GM12878 (cell line): ENCODE data around the gene C9orf153. TPM values are rescaled to one million over a fixed set of nuclear protein-coding genes. Genes with fewer than 3 reads are reported as not detected.

Experiments
- ATAC-seq: fragments of 200-7000 bp; cut with Tn5 transposase; 3 replicates; pipeline ENCODE4 v1.9.1; 2020; ENCODE audit warnings: mild to moderate bottlenecking, moderate library complexity
- BruUV-seq: library from RNA; stranded (reverse); fragments of 400-500 nt; replicated peaks from 2 replicates; lab custom pipeline; 2021; lab: Mats Ljungman, UMichigan
- CTCF ChIA-PET: fragments of 300-600 bp; sonication (Branson Sonifier 250); formaldehyde crosslinking; extraction: SDS; loops from one replicate; lab custom pipeline; 2021; ENCODE audit warnings: inconsistent platforms; lab: Yijun Ruan, JAX
- POLR2A ChIA-PET: fragments of 350-600 bp; formaldehyde crosslinking; extraction: SDS; loops from one replicate; lab custom pipeline; 2021; ENCODE audit warnings: inconsistent platforms; lab: Charles Lee
- RAD21 ChIA-PET: fragments of 300-600 bp; sonication (Branson Sonifier 250); formaldehyde crosslinking; loops from one replicate; lab custom pipeline; 2023; ENCODE audit warnings: antibody characterized with exemption; ENCODE audit not compliant: unreplicated experiment; lab: Charles Lee
- SMC1A ChIA-PET: fragments of 300-600 bp; sonication (Branson Sonifier 250); formaldehyde crosslinking; loops from one replicate; lab custom pipeline; 2023; ENCODE audit not compliant: unreplicated experiment, uncharacterized antibody; lab: Charles Lee
- DNase-seq: peaks from one replicate; pipeline ENCODE4 v3.0.0-alpha.2; 2011; ENCODE audit warnings: low read depth, low spot score
- FAIRE-seq: peaks from 3 replicates; lab custom pipeline; 2011; peaks lifted over from hg19 to GRCh38; lab: Jason Lieb, UNC
- H2AFZ ChIP-seq: 2 replicates; pipeline ENCODE4 v1.6.0; 2011; ENCODE audit warnings: low read depth, low read length, control low read depth; ENCODE audit not compliant: control insufficient read depth
- H3K27ac ChIP-seq: 2 replicates; pipeline ENCODE4 v1.5.1; 2011; ENCODE audit warnings: control low read depth; ENCODE audit not compliant: control insufficient read depth, insufficient read depth
- H3K27me3 ChIP-seq, 2 experiments: replicated peaks in 1 of 2; 2 replicates each; pipeline versions ENCODE4 v1.6.0 to v1.6.1; 2011; ENCODE audit warnings: low read length in 1 of 2; ENCODE audit not compliant: control insufficient read depth in 2 of 2, insufficient read depth in 2 of 2
- H3K36me3 ChIP-seq, 2 experiments: 2 replicates each; pipeline ENCODE4 v1.5.1; 2011; ENCODE audit warnings: low read length in 1 of 2; ENCODE audit not compliant: control insufficient read depth in 2 of 2, insufficient read depth in 2 of 2
- H3K4me1 ChIP-seq: 2 replicates; pipeline ENCODE4 v1.6.1; 2011; ENCODE audit warnings: mild to moderate bottlenecking, low read length, moderate library complexity, mixed read lengths; ENCODE audit not compliant: control insufficient read depth, insufficient read depth
- H3K4me2 ChIP-seq: 2 replicates; pipeline ENCODE4 v1.6.0; 2011; ENCODE audit warnings: control low read depth; ENCODE audit not compliant: control insufficient read depth, insufficient read depth
- H3K4me3 ChIP-seq: fragments of 200-600 bp; sonication (generic); 2 replicates; pipeline ENCODE4 v1.5.1; 2016
- H3K79me2 ChIP-seq: 2 replicates; pipeline ENCODE4 v1.6.0; 2011; ENCODE audit warnings: low read length; ENCODE audit not compliant: control insufficient read depth, insufficient read depth
- H3K9ac ChIP-seq: 2 replicates; pipeline ENCODE4 v1.8.0; 2011; ENCODE audit warnings: low read length, control low read depth, mixed read lengths; ENCODE audit not compliant: control insufficient read depth, insufficient read depth
- H3K9me3 ChIP-seq: replicated peaks from 3 replicates; pipeline ENCODE4 v1.5.1; 2011; ENCODE audit warnings: mild to moderate bottlenecking, low read length; ENCODE audit not compliant: control insufficient read depth, insufficient read depth
- H4K20me1 ChIP-seq: 2 replicates; pipeline ENCODE4 v1.6.0; 2011; ENCODE audit not compliant: control insufficient read depth, insufficient read depth
- ATF3 ChIP-seq: IDR thresholded peaks from 2 replicates; pipeline ENCODE4 v1.6.1; 2011; ENCODE audit warnings: low read depth, mild to moderate bottlenecking, low read length, moderate library complexity, borderline replicate concordance; ENCODE audit errors: extremely low read depth
- ATF7 ChIP-seq: fragments of 450-650 bp; IDR thresholded peaks from 2 replicates; pipeline ENCODE4 v1.6.1; 2016; ENCODE audit warnings: low read depth, mild to moderate bottlenecking
- CHD2 ChIP-seq: IDR thresholded peaks from 2 replicates; pipeline ENCODE4 v1.6.1; 2011; ENCODE audit warnings: low read depth, low read length, improper control_type of control experiment, borderline replicate concordance
- CHD4 ChIP-seq: fragments of 200-600 bp; sonication (generic); IDR thresholded peaks from 2 replicates; pipeline ENCODE4 v1.6.1; 2016; ENCODE audit warnings: mild to moderate bottlenecking
- ELK1 ChIP-seq: IDR thresholded peaks from 2 replicates; pipeline ENCODE4 v1.6.1; 2012; ENCODE audit warnings: low read depth, low read length, improper control_type of control experiment
- IRF4 ChIP-seq: IDR thresholded peaks from 2 replicates; pipeline ENCODE4 v1.6.1; 2011; ENCODE audit warnings: low read depth, low read length
- MXI1 ChIP-seq: fragments of 150-350 bp; IDR thresholded peaks from 2 replicates; pipeline ENCODE4 v1.6.1; 2011; ENCODE audit warnings: low read depth, mild to moderate bottlenecking, inconsistent platforms, low read length, improper control_type of control experiment
- NFIC ChIP-seq: IDR thresholded peaks from 2 replicates; pipeline ENCODE4 v1.6.1; 2012; ENCODE audit warnings: low read depth, mild to moderate bottlenecking, inconsistent platforms, low read length, moderate library complexity
- POU2F2 ChIP-seq: IDR thresholded peaks from 3 replicates; pipeline ENCODE4 v1.6.1; 2011; ENCODE audit warnings: low read depth, mild to moderate bottlenecking, low read length, borderline replicate concordance
- RAD21 ChIP-seq: IDR thresholded peaks from 2 replicates; pipeline ENCODE4 v1.6.1; 2011; ENCODE audit warnings: mild to moderate bottlenecking, low read depth, low read length, moderate library complexity; ENCODE audit not compliant: insufficient read depth
- RAD51 ChIP-seq: fragments of 450-650 bp; IDR thresholded peaks from 2 replicates; pipeline ENCODE4 v1.6.1; 2016; ENCODE audit warnings: moderate library complexity, mild to moderate bottlenecking, inconsistent platforms
- SIX5 ChIP-seq: IDR thresholded peaks from 2 replicates; pipeline ENCODE4 v1.6.1; 2011; ENCODE audit warnings: mild to moderate bottlenecking, low read depth, low read length, moderate library complexity; ENCODE audit not compliant: severe bottlenecking
- TBL1XR1 ChIP-seq: IDR thresholded peaks from 2 replicates; pipeline ENCODE4 v1.6.1; 2012; ENCODE audit warnings: low read depth, low read length, improper control_type of control experiment
- YY1 ChIP-seq: IDR thresholded peaks from 2 replicates; pipeline ENCODE4 v1.6.1; 2011; ENCODE audit warnings: low read depth, mild to moderate bottlenecking, low read length
- whole genome bisulfite sequencing: methylation state at CpG from one replicate; pipeline ENCODE4 v1.1.6; 2016; ENCODE audit warnings: low lambda C conversion rate; ENCODE audit not compliant: insufficient replicate concordance, insufficient coverage; ENCODE audit errors: missing lambda C conversion rate; 5-methylcytosine and 5-hydroxymethylcytosine counted together
- in situ Hi-C: fragments of 300-500 bp; cut with MboI; formaldehyde crosslinking; loops from 9 replicates; pipeline ENCODE4 v1.14.3; 2018; ENCODE audit warnings: mixed read lengths
- intact Hi-C: fragments of 100-400 bp; cut with micrococcal nuclease; formaldehyde crosslinking; loops from one replicate; pipeline ENCODE4 v1.14.2; 2022; ENCODE audit not compliant: unreplicated experiment
- polyA plus RNA-seq, 11 experiments: library from polyadenylated mRNA; depleted of rRNA in 4 of 11; unstranded in 6 of 11; stranded (reverse) in 5 of 11; fragments of >200 nt; fragmentation: Nextera tagmentation in 4 of 11; fragmentation: Illumina TruSeq in 1 of 11; extraction: Ambion mirVana in 4 of 11; extraction: Trizol in 1 of 11; gene quantifications; 1 replicate in 1 of 11; 2 replicates in 10 of 11; pipeline versions ENCODE4 v1.2.1 to v1.2.3, GENCODE V29; 2011 to 2016; ENCODE audit warnings: inconsistent platforms in 2 of 11, missing spikeins in 2 of 11, low read depth in 1 of 11
- total RNA-seq, 4 experiments: library from RNA; depleted of rRNA in 3 of 4; stranded (reverse); fragments of >200 nt in 3 of 4; fragmentation: Illumina TruSeq in 1 of 4; extraction: Trizol in 1 of 4; gene quantifications; 2 replicates each; pipeline versions ENCODE4 v1.2.1 to v1.2.3, GENCODE V29; 2013 to 2021
- TF ChIP-seq, protein P1 (sequence below): fragments of 450-650 bp; IDR thresholded peaks from 2 replicates; pipeline ENCODE4 v1.6.1; 2016; ENCODE audit warnings: mild to moderate bottlenecking
- TF ChIP-seq, protein P2 (sequence below): fragments of 450-650 bp; IDR thresholded peaks from 2 replicates; pipeline ENCODE4 v1.6.1; 2018; ENCODE audit warnings: mild to moderate bottlenecking, low read depth, moderate library complexity; ENCODE audit not compliant: partially characterized antibody

The C9orf153 gene
- total and polyA plus RNA-seq, 10 of the 15 experiments (the other 5 are each of a cell fraction or from before 2014, with no cell fraction given): 0.03 to 1.2 (median 0.18) TPM; not detected in 1

DNA sequence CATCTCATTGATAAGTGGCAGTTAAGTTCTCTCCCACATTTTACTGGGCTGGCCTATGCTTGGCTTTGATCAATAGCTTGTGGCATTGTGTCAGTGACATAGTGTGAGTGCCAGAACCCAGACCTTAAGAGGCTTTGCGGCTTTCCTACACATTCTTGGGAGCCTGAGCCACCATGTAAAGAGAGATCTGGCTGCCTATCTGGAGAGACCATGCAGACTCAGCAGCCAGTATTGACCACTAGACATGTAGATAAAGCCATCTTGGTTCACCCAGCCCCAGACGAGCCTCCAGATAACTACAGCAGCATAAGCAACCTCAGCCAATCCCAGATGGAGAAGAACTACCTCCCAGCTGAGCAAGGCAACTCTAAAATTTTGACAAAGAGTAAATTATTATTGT, 28.6 kb downstream of the C9orf153 start:
- BruUV-seq: no TSS peak
- ATAC-seq: no peak
- POLR2A ChIA-PET: no interaction called here
- no peaks in the 10 kb centered on the region for H3K79me2 ChIP-seq
- H4K20me1 ChIP-seq: no peaks in the 10 kb centered on the region
- DNase-seq: no peak
- SMC1A ChIA-PET: no interaction called here
- no peak overlapping the region for H2AFZ ChIP-seq
- H3K27ac ChIP-seq: no peak overlapping the region
- H3K9me3 ChIP-seq: no peaks in the 10 kb centered on the region; the same call in 2 of the 3 replicates
- no peaks in the 10 kb centered on the region for H3K36me3 ChIP-seq
- no peak for FAIRE-seq
- CTCF ChIA-PET: interaction anchor here (0.7 kb wide), 1 partner anchor 1674 kb away, joined by 3 read pairs; no protein-coding TSS in a partner anchor
- no peaks in the 10 kb centered on the region for H3K27me3 ChIP-seq
- intact Hi-C loops (no loop called here), in situ Hi-C loops (no loop called here)
- H3K4me2 ChIP-seq: no peak overlapping the region
- RAD21 ChIA-PET: interaction anchor here (1.0 kb wide), 1 partner anchor 29 kb away, joined by 3 read pairs; no protein-coding TSS in a partner anchor
- H3K4me3 ChIP-seq: no peak overlapping the region
- TF ChIP-seq YY1 (no peak), CHD4 (no peak), IRF4 (no peak), POU2F2 (no peak), RAD51 (no peak), NFIC (no peak), TBL1XR1 (no peak), CHD2 (no peak), MXI1 (no peak), SIX5 (no peak), ATF7 (no peak), ELK1 (no peak), RAD21 (no peak), ATF3 (no peak)
- TF ChIP-seq, protein P1, sequence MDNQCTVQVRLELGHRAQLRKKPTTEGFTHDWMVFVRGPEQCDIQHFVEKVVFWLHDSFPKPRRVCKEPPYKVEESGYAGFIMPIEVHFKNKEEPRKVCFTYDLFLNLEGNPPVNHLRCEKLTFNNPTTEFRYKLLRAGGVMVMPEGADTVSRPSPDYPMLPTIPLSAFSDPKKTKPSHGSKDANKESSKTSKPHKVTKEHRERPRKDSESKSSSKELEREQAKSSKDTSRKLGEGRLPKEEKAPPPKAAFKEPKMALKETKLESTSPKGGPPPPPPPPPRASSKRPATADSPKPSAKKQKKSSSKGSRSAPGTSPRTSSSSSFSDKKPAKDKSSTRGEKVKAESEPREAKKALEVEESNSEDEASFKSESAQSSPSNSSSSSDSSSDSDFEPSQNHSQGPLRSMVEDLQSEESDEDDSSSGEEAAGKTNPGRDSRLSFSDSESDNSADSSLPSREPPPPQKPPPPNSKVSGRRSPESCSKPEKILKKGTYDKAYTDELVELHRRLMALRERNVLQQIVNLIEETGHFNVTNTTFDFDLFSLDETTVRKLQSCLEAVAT: no peak
- TF ChIP-seq, protein P2, sequence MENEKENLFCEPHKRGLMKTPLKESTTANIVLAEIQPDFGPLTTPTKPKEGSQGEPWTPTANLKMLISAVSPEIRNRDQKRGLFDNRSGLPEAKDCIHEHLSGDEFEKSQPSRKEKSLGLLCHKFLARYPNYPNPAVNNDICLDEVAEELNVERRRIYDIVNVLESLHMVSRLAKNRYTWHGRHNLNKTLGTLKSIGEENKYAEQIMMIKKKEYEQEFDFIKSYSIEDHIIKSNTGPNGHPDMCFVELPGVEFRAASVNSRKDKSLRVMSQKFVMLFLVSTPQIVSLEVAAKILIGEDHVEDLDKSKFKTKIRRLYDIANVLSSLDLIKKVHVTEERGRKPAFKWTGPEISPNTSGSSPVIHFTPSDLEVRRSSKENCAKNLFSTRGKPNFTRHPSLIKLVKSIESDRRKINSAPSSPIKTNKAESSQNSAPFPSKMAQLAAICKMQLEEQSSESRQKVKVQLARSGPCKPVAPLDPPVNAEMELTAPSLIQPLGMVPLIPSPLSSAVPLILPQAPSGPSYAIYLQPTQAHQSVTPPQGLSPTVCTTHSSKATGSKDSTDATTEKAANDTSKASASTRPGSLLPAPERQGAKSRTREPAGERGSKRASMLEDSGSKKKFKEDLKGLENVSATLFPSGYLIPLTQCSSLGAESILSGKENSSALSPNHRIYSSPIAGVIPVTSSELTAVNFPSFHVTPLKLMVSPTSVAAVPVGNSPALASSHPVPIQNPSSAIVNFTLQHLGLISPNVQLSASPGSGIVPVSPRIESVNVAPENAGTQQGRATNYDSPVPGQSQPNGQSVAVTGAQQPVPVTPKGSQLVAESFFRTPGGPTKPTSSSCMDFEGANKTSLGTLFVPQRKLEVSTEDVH: no peak
- H3K9ac ChIP-seq: no peak overlapping the region
- 52% methylated on average over 2 of the region's 2 CpGs for WGBS
- no peaks in the 10 kb centered on the region for H3K4me1 ChIP-seq
